D721Med (cell line): ENCODE measurements around the gene CFAP97.

Source experiments
- DNase-seq: peaks from one replicate; pipeline ENCODE4 v3.0.0; 2011; ENCODE audit warnings: low spot score; ENCODE audit not compliant: insufficient read length
- FAIRE-seq: peaks from 2 replicates; lab custom pipeline; 2011; peaks lifted over from hg19 to GRCh38; lab: Jason Lieb, UNC
- CTCF ChIP-seq: IDR thresholded peaks from 2 replicates; pipeline ENCODE4 v1.5.1; 2012; ENCODE audit warnings: mild to moderate bottlenecking, control low read depth; ENCODE audit not compliant: insufficient read depth; ENCODE audit errors: missing control alignments

The CFAP97 gene

GRCh38 chr4:185145572-185145971 is 58.2 kb downstream of the CFAP97 start:
- no peak for DNase-seq
- no peak for TF ChIP-seq CTCF
- no peak for FAIRE-seq

GRCh38 chr4:185144601-185145240 is 59.1 kb downstream of the CFAP97 start:
- no peak for TF ChIP-seq CTCF
- FAIRE-seq (no peak), DNase-seq (no peak)

- DNase-seq: no peak
- no peak for FAIRE-seq
- TF ChIP-seq CTCF: no peak
Measured at GRCh38 chr4:185143601-185143969, 60.2 kb downstream of the CFAP97 start.

DNA sequence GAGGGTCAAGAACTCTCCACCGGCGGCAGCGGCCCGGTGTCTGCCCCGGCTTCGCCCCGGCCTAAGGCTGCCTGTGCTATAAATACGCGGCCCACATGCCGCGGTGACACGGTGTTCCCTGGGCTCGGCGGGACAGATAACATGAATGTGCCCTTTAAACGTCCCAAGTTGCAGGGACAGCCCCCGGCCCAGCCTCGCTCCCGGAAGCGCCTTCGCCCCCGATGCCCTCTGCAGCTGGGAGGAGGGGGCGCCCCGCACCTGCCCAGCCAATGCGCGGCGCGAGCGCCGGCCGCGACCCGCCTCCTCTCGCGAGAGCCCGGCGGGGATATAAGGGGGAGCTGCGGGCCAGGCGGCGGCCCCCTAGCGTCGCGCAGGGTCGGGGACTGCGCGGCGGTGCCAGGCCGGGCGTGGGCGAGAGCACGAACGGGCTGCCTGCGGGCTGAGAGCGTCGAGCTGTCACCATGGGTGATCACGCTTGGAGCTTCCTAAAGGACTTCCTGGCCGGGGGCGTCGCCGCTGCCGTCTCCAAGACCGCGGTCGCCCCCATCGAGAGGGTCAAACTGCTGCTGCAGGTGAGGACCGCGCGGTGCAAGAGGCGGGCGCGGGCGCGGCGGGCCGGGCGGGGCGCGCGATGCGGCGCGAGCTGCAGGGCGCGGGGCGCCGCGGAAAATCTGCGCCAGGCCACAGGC is 60.7 kb downstream of the CFAP97 start, which contains the start of gene SLC25A4:
SLC25A4 (plus strand) TSS at position 355 of the 689 bp plus-strand sequence; CDS start at position 462, 107 bp downstream.
- FAIRE-seq: no peak
- TF ChIP-seq CTCF: peak; percentile 22
- DNase-seq: peak; percentile 65

DNA sequence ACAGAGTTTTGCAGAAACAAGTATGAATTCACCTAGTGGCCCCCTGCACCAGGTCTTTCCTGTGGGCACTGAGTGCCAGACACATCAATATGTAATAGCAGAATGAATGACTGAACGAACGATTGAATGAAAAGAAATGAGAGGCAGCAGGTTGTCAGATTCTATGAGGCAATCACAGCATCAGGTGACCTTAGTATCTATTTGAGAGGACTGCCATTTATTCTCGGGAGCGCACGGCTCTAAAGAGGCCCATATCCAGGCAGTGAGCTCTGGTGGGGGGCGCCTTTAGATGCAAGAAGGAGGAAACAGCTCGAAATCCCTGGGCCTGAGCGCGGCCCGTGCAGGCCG is 61.3 kb downstream of the CFAP97 start:
- FAIRE-seq: no peak
- no peak for TF ChIP-seq CTCF
- no peak for DNase-seq

DNA sequence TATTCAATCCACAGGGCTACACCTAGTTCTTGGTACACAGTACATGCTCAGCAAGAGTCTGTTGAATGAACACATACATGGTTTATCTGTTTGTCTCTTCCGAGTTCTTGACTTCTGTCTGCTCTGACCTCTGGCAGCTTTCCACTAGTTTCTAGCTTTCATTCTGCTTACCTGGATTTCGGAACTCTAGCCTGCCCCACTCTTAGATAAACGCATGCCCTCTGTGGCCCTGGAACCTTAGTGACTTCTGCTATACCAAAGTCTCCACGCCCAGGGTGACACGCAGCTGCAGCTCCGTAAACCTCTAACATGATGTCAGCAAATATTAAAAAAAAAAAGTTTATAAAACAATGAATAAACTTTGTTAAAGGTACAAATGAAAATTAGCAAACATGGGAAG is 62.0 kb downstream of the CFAP97 start:
- TF ChIP-seq CTCF: no peak
- FAIRE-seq (no peak), DNase-seq (no peak)

GRCh38 chr4:185139736-185140135 is 64.1 kb downstream of the CFAP97 start:
- DNase-seq: no peak
- no peak for FAIRE-seq
- no peak for TF ChIP-seq CTCF
